Activated CD8-positive, alpha-beta memory T cell treated with anti-CD3 and anti-CD28 coated beads, Interleukin-2, amount 50 U/mL, for 24 hours (primary cell): ENCODE data around the gene RC3H1.

Source experiments
- DNase-seq: peaks from one replicate; pipeline ENCODE4 v3.0.0-alpha.2; 2020; ENCODE audit errors: extremely low read depth

RC3H1 gene

DNA sequence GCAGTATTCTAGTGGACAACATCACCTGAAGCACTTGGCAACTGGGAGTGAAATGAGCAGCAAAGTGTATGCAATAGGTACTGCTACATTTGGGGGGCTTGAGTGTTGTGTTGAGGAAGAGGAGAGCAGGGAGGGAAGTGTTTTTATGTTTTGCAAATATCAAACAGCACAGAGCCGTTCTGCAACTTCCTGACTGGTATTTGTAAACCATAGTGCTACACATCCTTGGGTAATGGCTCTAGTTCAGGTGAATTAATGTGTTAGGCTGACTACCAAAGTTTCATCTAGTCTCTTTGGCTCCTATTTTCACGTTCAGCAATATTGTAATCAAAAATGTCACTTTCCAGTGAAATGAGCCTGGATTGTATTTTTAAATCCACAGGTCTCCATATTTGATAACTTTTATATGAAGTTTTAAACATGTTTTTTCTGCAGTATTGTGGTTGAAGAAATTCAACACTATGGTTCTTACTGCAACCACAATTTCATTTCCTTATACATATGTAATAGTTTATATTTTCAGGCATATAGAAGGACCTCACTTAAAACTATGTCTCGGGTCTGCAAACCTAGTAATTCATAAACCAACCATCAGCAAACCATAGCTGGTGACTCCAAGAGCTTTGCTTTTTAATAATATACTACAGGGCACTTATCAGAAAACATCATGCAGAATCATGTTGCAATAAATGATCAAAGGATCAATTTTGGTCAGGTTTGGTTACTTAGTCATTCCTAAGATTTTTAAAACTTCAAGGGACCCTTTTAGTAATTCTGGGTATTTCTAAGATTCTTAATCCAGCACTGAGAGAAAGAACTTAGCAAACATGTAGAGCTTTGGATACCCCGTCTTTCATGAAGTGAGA, 135.2 kb downstream of the RC3H1 start:
- no peak for DNase-seq

DNA sequence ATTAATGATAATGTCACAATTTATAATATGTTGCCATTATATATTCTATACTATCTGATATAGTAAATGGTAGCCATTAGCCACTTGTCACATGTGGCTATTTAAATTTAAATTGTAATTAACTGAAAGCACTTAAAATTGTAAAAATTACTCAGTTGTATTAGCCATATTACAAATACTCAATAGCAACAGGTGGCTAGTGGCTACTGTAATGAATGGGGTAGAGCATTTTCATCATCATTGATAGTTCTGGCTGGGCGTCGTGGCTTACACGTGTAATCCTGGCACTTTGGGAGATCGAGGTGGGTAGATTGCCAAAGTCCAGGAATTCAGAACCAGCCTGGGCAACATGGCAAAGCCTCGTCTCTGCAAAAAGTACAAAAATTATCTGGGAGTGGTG, 137.5 kb downstream of the RC3H1 start:
- no peak for DNase-seq
